Measurements from ENCODE around the gene TRAK1. TPM values are rescaled to one million over a fixed set of nuclear protein-coding genes. Genes with fewer than 3 reads are reported as not detected.

Gene TRAK1
- 13.2 to 17.9 TPM (median 15.3 TPM) in 5 replicates for total RNA-seq (2022; extraction: Qiagen RNA extraction)

GRCh38 chr3:42090973-42091731, at the start of gene TRAK1:
Gene TRAK1, plus strand, starts transcription at chr3:42091357. Its CDS starts 113 bp downstream, at chr3:42091470.

GRCh38 chr3:42266085-42266484, 174.9 kb downstream of the TRAK1 start, which contains the start of gene CCK:
Gene CCK, minus strand, starts transcription at chr3:42266185. Its CDS starts 2,555 bp downstream, at chr3:42263630.

Other genes with a start within 250 kb of the TRAK1 start
- 4.7 to 9.0 TPM (median 5.3 TPM) in 5 replicates for gene ULK4, start 129.3 kb upstream of the TRAK1 start, total RNA-seq (2022; extraction: Qiagen RNA extraction)
- gene CCK, start 174.8 kb downstream of the TRAK1 start, total RNA-seq (2022; extraction: Qiagen RNA extraction), result 1.3 to 2.3 TPM (median 1.9 TPM) in 5 replicates

All from A549 treated with Hydrocortisone at 1 μM for 4 hours (cell line).